ENCODE results near the gene SLC27A2. TPM values are rescaled to one million over a fixed set of nuclear protein-coding genes. Genes with fewer than 3 reads are reported as not detected.

SLC27A2 gene
- total and polyA plus RNA-seq, 2 donors from 2014 or later = 26.5 to 31.2 TPM

GRCh38 chr15:50257924-50258323 lies 75.9 kb downstream of the SLC27A2 start:
- FAIRE-seq = no peak
- DNase-seq = no peak
- H3K27me3 ChIP-seq (ENCODE audit: control insufficient read depth, insufficient read depth, low read length) = no peaks in the 10 kb centered on the region
- intact Hi-C loops (cut with DNase I) = no loop called here
- no peak overlapping the region for H3K9ac ChIP-seq (ENCODE audit: low read length in 3 of 3)
- no peak for TF ChIP-seq CTCF (IDR thresholded peaks at IDR 0.05; ENCODE audit: borderline replicate concordance, extremely low read depth, insufficient read depth)
- H3K9me3 ChIP-seq (ENCODE audit: control insufficient read depth in 2 of 3, insufficient read depth in 1 of 3, low read length in 3 of 3) = no peaks in the 10 kb centered on the region
- no peak overlapping the region for H3K27ac ChIP-seq (ENCODE audit: low read depth in 2 of 2, low read length in 2 of 2)
- H3K36me3 ChIP-seq (ENCODE audit: control insufficient read depth in 2 of 3, insufficient read depth in 3 of 3, low read length in 3 of 3) = no peaks in the 10 kb centered on the region
- no peaks in the 10 kb centered on the region for H3K4me1 ChIP-seq (ENCODE audit: control insufficient read depth in 2 of 3, insufficient read depth in 2 of 3, low read depth in 1 of 3, low read length in 3 of 3)
- H3K4me3 ChIP-seq (ENCODE audit: low read length in 3 of 3) = no peak overlapping the region

- Histone ChIP-seq H3K27ac (ENCODE audit: low read depth in 2 of 2, low read length in 2 of 2) (no peak overlapping the region), H3K4me1 (ENCODE audit: control insufficient read depth in 2 of 3, insufficient read depth in 2 of 3, low read depth in 1 of 3, low read length in 3 of 3) (no peaks in the 10 kb centered on the region), H3K4me3 (ENCODE audit: low read length in 3 of 3) (no peak overlapping the region), H3K9me3 (ENCODE audit: control insufficient read depth in 2 of 3, insufficient read depth in 1 of 3, low read length in 3 of 3) (no peaks in the 10 kb centered on the region), H3K36me3 (ENCODE audit: control insufficient read depth in 2 of 3, insufficient read depth in 3 of 3, low read length in 3 of 3) (no peaks in the 10 kb centered on the region), H3K27me3 (ENCODE audit: control insufficient read depth, insufficient read depth, low read length) (no peaks in the 10 kb centered on the region), H3K9ac (ENCODE audit: low read length in 3 of 3) (no peak overlapping the region)
- FAIRE-seq (no peak), DNase-seq (no peak)
- TF ChIP-seq CTCF (IDR thresholded peaks at IDR 0.05; ENCODE audit: borderline replicate concordance, extremely low read depth, insufficient read depth) = no peak
- intact Hi-C loops (cut with DNase I) = no loop called here
Observed at GRCh38 chr15:50259276-50259675, 77.3 kb downstream of the SLC27A2 start.

- H3K27me3 ChIP-seq (ENCODE audit: control insufficient read depth, insufficient read depth, low read length) = no peaks in the 10 kb centered on the region
- H3K27ac ChIP-seq (ENCODE audit: low read depth in 2 of 2, low read length in 2 of 2) = no peak overlapping the region
- H3K36me3 ChIP-seq (ENCODE audit: control insufficient read depth in 2 of 3, insufficient read depth in 3 of 3, low read length in 3 of 3) = no peaks in the 10 kb centered on the region
- no peaks in the 10 kb centered on the region for H3K4me1 ChIP-seq (ENCODE audit: control insufficient read depth in 2 of 3, insufficient read depth in 2 of 3, low read depth in 1 of 3, low read length in 3 of 3)
- FAIRE-seq (no peak), DNase-seq (no peak)
- no peak overlapping the region for H3K9ac ChIP-seq (ENCODE audit: low read length in 3 of 3)
- H3K4me3 ChIP-seq (ENCODE audit: low read length in 3 of 3) = no peak overlapping the region
- H3K9me3 ChIP-seq (ENCODE audit: control insufficient read depth in 2 of 3, insufficient read depth in 1 of 3, low read length in 3 of 3) = no peaks in the 10 kb centered on the region
- TF ChIP-seq CTCF (IDR thresholded peaks at IDR 0.05; ENCODE audit: borderline replicate concordance, extremely low read depth, insufficient read depth) = no peak
- intact Hi-C loops (cut with DNase I) = no loop called here
Observed at GRCh38 chr15:50260969-50261496, 79.0 kb downstream of the SLC27A2 start.

- FAIRE-seq = no peak
- Histone ChIP-seq H3K4me3 (ENCODE audit: low read length in 3 of 3) (no peak overlapping the region), H3K36me3 (ENCODE audit: control insufficient read depth in 2 of 3, insufficient read depth in 3 of 3, low read length in 3 of 3) (no peaks in the 10 kb centered on the region), H3K27me3 (ENCODE audit: control insufficient read depth, insufficient read depth, low read length) (no peaks in the 10 kb centered on the region), H3K4me1 (ENCODE audit: control insufficient read depth in 2 of 3, insufficient read depth in 2 of 3, low read depth in 1 of 3, low read length in 3 of 3) (no peaks in the 10 kb centered on the region), H3K9me3 (ENCODE audit: control insufficient read depth in 2 of 3, insufficient read depth in 1 of 3, low read length in 3 of 3) (no peaks in the 10 kb centered on the region), H3K9ac (ENCODE audit: low read length in 3 of 3) (no peak overlapping the region), H3K27ac (ENCODE audit: low read depth in 2 of 2, low read length in 2 of 2) (no peak overlapping the region)
- no peak for TF ChIP-seq CTCF (IDR thresholded peaks at IDR 0.05; ENCODE audit: borderline replicate concordance, extremely low read depth, insufficient read depth)
- no peak for DNase-seq
- intact Hi-C loops (cut with DNase I) = no loop called here
Observed at GRCh38 chr15:50261981-50262380, 80.0 kb downstream of the SLC27A2 start.
